GM23338 (cell line): Measurements from ENCODE around the gene NAXE.

ENCODE experiments used
- CREB1 ChIP-seq: fragments of 250-450 bp; sonication (Bioruptor Pico); IDR thresholded peaks from 2 replicates; pipeline ENCODE4 v1.5.0; 2020; ENCODE audit warnings: low read depth, mild to moderate bottlenecking, moderate library complexity
- EZH2 ChIP-seq: fragments of 200-600 bp; sonication (generic); IDR thresholded peaks from one replicate; pipeline ENCODE4 v1.8.0; 2017; ENCODE audit warnings: antibody characterized with exemption, mild to moderate bottlenecking, low read depth; ENCODE audit not compliant: unreplicated experiment
- EZH2phosphoT487 ChIP-seq: fragments of 200-600 bp; sonication (generic); IDR thresholded peaks from one replicate; pipeline ENCODE4 v1.8.1; 2018; ENCODE audit warnings: antibody characterized with exemption; ENCODE audit not compliant: unreplicated experiment
- JUNB ChIP-seq: IDR thresholded peaks from one replicate; pipeline ENCODE4 v1.6.1; 2016; ENCODE audit warnings: antibody characterized with exemption; ENCODE audit not compliant: unreplicated experiment
- NANOG ChIP-seq: IDR thresholded peaks from 2 replicates; pipeline ENCODE4 v1.6.1; 2016; ENCODE audit warnings: antibody characterized with exemption, borderline replicate concordance
- POLR2AphosphoS5 ChIP-seq: IDR thresholded peaks from 2 replicates; pipeline ENCODE4 v1.6.1; 2016; ENCODE audit warnings: antibody characterized with exemption, low read depth
- STAT1 ChIP-seq: IDR thresholded peaks from one replicate; pipeline ENCODE4 v1.6.1; 2016; ENCODE audit warnings: antibody characterized with exemption; ENCODE audit not compliant: unreplicated experiment
- ZNF114 ChIP-seq: fragments of 250-450 bp; sonication (Bioruptor Pico); IDR thresholded peaks from 2 replicates; pipeline ENCODE4 v1.5.0; 2020; ENCODE audit warnings: mild to moderate bottlenecking, moderate library complexity
- ZNF331 ChIP-seq: fragments of 250-450 bp; sonication (Bioruptor Pico); IDR thresholded peaks from 2 replicates; pipeline ENCODE4 v1.5.0; 2020; ENCODE audit warnings: low read depth, mild to moderate bottlenecking, moderate library complexity
- TF ChIP-seq, protein P1 (sequence below), 2 experiments: fragments of 200-600 bp in 1 of 2; sonication (generic) in 1 of 2; conservative IDR thresholded peaks; 2 replicates each; pipeline versions ENCODE4 v1.5.1 to v1.6.1; 2016 to 2017; ENCODE audit warnings: antibody characterized with exemption in 2 of 2, low read depth in 2 of 2, mild to moderate bottlenecking in 2 of 2, moderate library complexity in 1 of 2
- TF ChIP-seq, protein P2 (sequence below): IDR thresholded peaks from one replicate; pipeline ENCODE4 v1.6.1; 2018; ENCODE audit warnings: antibody characterized with exemption; ENCODE audit not compliant: unreplicated experiment
- TF ChIP-seq, protein P3 (sequence below): IDR thresholded peaks from 2 replicates; pipeline ENCODE4 v1.6.1; 2016; ENCODE audit warnings: antibody characterized with exemption
- TF ChIP-seq, protein P4 (sequence below): fragments of 250-450 bp; sonication (Bioruptor Pico); IDR thresholded peaks from 2 replicates; pipeline ENCODE4 v1.5.0; 2020; ENCODE audit warnings: mild to moderate bottlenecking, moderate library complexity

DNA sequence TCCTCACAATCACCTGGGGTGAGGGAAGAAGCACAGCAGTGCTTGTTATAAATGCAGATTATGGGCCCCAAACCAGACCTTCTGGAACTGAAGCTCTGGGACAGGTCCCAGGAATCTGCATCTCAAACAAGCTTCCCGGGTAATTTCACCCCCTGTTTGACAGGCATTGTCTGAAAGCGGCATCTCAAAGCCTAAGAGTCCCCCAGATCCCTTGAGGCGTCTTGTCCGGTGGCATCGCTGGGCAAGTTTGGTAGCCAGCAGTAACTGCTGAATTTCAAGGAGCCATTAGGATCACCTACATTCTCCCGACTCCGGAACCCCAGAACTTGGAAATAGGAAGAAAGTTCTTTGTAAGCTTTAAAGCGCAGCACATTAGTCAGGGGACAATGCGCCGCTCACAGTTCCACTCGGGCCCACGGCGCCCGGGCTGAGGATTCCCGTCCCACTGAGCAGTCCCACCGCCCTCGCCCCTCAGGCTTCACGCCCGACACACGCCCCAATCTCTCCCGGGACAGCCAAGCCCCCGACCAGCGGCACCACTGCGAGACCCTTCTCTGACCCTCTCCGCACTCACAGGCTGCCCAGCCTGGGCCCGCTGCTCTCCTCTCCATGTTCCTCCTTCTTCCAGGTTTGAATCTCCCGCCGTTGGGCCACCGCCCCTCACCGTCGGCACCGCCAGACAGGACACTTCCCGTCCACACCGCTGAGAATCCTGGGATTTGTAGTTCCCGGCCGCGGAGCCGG lies 19.5 kb upstream of the NAXE start, which contains the start of gene IQGAP3:
- TF ChIP-seq, protein P1, sequence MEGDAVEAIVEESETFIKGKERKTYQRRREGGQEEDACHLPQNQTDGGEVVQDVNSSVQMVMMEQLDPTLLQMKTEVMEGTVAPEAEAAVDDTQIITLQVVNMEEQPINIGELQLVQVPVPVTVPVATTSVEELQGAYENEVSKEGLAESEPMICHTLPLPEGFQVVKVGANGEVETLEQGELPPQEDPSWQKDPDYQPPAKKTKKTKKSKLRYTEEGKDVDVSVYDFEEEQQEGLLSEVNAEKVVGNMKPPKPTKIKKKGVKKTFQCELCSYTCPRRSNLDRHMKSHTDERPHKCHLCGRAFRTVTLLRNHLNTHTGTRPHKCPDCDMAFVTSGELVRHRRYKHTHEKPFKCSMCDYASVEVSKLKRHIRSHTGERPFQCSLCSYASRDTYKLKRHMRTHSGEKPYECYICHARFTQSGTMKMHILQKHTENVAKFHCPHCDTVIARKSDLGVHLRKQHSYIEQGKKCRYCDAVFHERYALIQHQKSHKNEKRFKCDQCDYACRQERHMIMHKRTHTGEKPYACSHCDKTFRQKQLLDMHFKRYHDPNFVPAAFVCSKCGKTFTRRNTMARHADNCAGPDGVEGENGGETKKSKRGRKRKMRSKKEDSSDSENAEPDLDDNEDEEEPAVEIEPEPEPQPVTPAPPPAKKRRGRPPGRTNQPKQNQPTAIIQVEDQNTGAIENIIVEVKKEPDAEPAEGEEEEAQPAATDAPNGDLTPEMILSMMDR (conservative IDR thresholded peaks at IDR 0.05; ENCODE audit: low read depth in 2 of 2): no peak
- peak; percentile 79 for TF ChIP-seq POLR2AphosphoS5
- no peak for TF ChIP-seq EZH2
- TF ChIP-seq EZH2phosphoT487: no peak
- TF ChIP-seq, protein P2, sequence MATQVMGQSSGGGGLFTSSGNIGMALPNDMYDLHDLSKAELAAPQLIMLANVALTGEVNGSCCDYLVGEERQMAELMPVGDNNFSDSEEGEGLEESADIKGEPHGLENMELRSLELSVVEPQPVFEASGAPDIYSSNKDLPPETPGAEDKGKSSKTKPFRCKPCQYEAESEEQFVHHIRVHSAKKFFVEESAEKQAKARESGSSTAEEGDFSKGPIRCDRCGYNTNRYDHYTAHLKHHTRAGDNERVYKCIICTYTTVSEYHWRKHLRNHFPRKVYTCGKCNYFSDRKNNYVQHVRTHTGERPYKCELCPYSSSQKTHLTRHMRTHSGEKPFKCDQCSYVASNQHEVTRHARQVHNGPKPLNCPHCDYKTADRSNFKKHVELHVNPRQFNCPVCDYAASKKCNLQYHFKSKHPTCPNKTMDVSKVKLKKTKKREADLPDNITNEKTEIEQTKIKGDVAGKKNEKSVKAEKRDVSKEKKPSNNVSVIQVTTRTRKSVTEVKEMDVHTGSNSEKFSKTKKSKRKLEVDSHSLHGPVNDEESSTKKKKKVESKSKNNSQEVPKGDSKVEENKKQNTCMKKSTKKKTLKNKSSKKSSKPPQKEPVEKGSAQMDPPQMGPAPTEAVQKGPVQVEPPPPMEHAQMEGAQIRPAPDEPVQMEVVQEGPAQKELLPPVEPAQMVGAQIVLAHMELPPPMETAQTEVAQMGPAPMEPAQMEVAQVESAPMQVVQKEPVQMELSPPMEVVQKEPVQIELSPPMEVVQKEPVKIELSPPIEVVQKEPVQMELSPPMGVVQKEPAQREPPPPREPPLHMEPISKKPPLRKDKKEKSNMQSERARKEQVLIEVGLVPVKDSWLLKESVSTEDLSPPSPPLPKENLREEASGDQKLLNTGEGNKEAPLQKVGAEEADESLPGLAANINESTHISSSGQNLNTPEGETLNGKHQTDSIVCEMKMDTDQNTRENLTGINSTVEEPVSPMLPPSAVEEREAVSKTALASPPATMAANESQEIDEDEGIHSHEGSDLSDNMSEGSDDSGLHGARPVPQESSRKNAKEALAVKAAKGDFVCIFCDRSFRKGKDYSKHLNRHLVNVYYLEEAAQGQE: no peak
- TF ChIP-seq, protein P3, sequence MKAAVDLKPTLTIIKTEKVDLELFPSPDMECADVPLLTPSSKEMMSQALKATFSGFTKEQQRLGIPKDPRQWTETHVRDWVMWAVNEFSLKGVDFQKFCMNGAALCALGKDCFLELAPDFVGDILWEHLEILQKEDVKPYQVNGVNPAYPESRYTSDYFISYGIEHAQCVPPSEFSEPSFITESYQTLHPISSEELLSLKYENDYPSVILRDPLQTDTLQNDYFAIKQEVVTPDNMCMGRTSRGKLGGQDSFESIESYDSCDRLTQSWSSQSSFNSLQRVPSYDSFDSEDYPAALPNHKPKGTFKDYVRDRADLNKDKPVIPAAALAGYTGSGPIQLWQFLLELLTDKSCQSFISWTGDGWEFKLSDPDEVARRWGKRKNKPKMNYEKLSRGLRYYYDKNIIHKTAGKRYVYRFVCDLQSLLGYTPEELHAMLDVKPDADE: peak; percentile 90
- peak; percentile 51; the same call in 1 of the 2 replicates for TF ChIP-seq CREB1
- no peak for TF ChIP-seq STAT1
- no peak for TF ChIP-seq JUNB
- no peak for TF ChIP-seq ZNF114
- no peak for TF ChIP-seq NANOG
- TF ChIP-seq ZNF331 (CRISPR knock-in tag): no peak
- TF ChIP-seq, protein P4, sequence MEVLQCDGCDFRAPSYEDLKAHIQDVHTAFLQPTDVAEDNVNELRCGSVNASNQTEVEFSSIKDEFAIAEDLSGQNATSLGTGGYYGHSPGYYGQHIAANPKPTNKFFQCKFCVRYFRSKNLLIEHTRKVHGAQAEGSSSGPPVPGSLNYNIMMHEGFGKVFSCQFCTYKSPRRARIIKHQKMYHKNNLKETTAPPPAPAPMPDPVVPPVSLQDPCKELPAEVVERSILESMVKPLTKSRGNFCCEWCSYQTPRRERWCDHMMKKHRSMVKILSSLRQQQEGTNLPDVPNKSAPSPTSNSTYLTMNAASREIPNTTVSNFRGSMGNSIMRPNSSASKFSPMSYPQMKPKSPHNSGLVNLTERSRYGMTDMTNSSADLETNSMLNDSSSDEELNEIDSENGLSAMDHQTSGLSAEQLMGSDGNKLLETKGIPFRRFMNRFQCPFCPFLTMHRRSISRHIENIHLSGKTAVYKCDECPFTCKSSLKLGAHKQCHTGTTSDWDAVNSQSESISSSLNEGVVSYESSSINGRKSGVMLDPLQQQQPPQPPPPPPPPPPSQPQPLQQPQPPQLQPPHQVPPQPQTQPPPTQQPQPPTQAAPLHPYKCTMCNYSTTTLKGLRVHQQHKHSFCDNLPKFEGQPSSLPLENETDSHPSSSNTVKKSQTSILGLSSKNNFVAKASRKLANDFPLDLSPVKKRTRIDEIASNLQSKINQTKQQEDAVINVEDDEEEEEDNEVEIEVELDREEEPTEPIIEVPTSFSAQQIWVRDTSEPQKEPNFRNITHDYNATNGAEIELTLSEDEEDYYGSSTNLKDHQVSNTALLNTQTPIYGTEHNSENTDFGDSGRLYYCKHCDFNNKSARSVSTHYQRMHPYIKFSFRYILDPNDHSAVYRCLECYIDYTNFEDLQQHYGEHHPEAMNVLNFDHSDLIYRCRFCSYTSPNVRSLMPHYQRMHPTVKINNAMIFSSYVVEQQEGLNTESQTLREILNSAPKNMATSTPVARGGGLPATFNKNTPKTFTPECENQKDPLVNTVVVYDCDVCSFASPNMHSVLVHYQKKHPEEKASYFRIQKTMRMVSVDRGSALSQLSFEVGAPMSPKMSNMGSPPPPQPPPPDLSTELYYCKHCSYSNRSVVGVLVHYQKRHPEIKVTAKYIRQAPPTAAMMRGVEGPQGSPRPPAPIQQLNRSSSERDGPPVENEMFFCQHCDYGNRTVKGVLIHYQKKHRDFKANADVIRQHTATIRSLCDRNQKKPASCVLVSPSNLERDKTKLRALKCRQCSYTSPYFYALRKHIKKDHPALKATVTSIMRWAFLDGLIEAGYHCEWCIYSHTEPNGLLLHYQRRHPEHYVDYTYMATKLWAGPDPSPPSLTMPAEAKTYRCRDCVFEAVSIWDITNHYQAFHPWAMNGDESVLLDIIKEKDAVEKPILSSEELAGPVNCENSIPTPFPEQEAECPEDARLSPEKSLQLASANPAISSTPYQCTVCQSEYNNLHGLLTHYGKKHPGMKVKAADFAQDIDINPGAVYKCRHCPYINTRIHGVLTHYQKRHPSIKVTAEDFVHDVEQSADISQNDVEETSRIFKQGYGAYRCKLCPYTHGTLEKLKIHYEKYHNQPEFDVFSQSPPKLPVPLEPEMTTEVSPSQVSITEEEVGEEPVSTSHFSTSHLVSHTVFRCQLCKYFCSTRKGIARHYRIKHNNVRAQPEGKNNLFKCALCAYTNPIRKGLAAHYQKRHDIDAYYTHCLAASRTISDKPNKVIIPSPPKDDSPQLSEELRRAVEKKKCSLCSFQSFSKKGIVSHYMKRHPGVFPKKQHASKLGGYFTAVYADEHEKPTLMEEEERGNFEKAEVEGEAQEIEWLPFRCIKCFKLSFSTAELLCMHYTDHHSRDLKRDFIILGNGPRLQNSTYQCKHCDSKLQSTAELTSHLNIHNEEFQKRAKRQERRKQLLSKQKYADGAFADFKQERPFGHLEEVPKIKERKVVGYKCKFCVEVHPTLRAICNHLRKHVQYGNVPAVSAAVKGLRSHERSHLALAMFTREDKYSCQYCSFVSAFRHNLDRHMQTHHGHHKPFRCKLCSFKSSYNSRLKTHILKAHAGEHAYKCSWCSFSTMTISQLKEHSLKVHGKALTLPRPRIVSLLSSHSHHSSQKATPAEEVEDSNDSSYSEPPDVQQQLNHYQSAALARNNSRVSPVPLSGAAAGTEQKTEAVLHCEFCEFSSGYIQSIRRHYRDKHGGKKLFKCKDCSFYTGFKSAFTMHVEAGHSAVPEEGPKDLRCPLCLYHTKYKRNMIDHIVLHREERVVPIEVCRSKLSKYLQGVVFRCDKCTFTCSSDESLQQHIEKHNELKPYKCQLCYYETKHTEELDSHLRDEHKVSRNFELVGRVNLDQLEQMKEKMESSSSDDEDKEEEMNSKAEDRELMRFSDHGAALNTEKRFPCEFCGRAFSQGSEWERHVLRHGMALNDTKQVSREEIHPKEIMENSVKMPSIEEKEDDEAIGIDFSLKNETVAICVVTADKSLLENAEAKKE: no peak
